BE2C (cell line): ENCODE data around the gene TERT.

Source experiments
- DNase-seq: peaks from one replicate; pipeline ENCODE4 v3.0.0-alpha.2; 2020
- H3K27me3 ChIP-seq: fragments of 250-450 bp; sonication (Bioruptor Pico); 2 replicates; pipeline ENCODE4 v1.5.1; 2020; ENCODE audit warnings: mild to moderate bottlenecking
- H3K36me3 ChIP-seq: fragments of 250-450 bp; sonication (Bioruptor Pico); 2 replicates; pipeline ENCODE4 v1.5.1; 2020; ENCODE audit warnings: mild to moderate bottlenecking
- H3K4me1 ChIP-seq: fragments of 250-450 bp; sonication (Bioruptor Pico); 2 replicates; pipeline ENCODE4 v1.5.1; 2020
- H3K4me3 ChIP-seq: 2 replicates; pipeline ENCODE4 v1.5.1; 2011; ENCODE audit warnings: low read depth, low read length
- H3K9me3 ChIP-seq: fragments of 250-450 bp; sonication (Bioruptor Pico); 2 replicates; pipeline ENCODE4 v1.5.1; 2020
- CTCF ChIP-seq: IDR thresholded peaks from 2 replicates; pipeline ENCODE4 v1.5.1; 2012; ENCODE audit warnings: mild to moderate bottlenecking, low read depth, low read length

Gene TERT

GRCh38 chr5:1216211-1216917, 78.5 kb downstream of the TERT start:
- DNase-seq: no peak
- no peaks in the 10 kb centered on the region for H3K27me3 ChIP-seq
- H3K4me3 ChIP-seq: no peak overlapping the region
- no peaks in the 10 kb centered on the region for H3K4me1 ChIP-seq
- H3K36me3 ChIP-seq: no peaks in the 10 kb centered on the region
- H3K9me3 ChIP-seq: no peaks in the 10 kb centered on the region
- no peak for TF ChIP-seq CTCF

GRCh38 chr5:1215320-1216096, 79.4 kb downstream of the TERT start:
- no peak for TF ChIP-seq CTCF
- no peak for DNase-seq
- H3K36me3 ChIP-seq: no peaks in the 10 kb centered on the region

DNA sequence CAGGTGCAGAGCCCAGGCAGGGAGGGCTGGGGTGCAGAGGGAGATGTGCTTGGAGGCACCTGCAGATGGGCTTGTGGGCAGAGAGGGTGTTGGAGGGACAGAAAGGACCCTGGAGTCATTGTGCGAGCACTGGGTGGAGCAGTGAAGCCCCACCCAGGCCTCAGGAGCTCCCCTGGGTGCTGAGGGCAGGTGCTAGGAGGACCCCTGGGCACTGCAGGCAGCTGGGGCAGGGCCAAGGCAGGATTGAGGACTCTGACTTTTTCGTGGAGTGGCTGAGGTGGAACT, 80.0 kb downstream of the TERT start:
- Histone ChIP-seq H3K9me3 (no peaks in the 10 kb centered on the region), H3K27me3 (no peaks in the 10 kb centered on the region), H3K4me3 (no peak overlapping the region), H3K4me1 (no peaks in the 10 kb centered on the region), H3K36me3 (no peaks in the 10 kb centered on the region)
- TF ChIP-seq CTCF: no peak
- DNase-seq: no peak

More at GRCh38 chr5:1215320-1216096, 79.4 kb downstream of the TERT start:
- no peaks in the 10 kb centered on the region for H3K27me3 ChIP-seq
- H3K4me1 ChIP-seq: no peaks in the 10 kb centered on the region
- no peaks in the 10 kb centered on the region for H3K9me3 ChIP-seq
- no peak overlapping the region for H3K4me3 ChIP-seq

GRCh38 chr5:1214163-1214935, 80.5 kb downstream of the TERT start:
- DNase-seq: no peak
- no peak for TF ChIP-seq CTCF
- Histone ChIP-seq H3K36me3 (no peaks in the 10 kb centered on the region), H3K27me3 (no peaks in the 10 kb centered on the region), H3K9me3 (no peaks in the 10 kb centered on the region), H3K4me1 (no peaks in the 10 kb centered on the region), H3K4me3 (no peak overlapping the region)

DNA sequence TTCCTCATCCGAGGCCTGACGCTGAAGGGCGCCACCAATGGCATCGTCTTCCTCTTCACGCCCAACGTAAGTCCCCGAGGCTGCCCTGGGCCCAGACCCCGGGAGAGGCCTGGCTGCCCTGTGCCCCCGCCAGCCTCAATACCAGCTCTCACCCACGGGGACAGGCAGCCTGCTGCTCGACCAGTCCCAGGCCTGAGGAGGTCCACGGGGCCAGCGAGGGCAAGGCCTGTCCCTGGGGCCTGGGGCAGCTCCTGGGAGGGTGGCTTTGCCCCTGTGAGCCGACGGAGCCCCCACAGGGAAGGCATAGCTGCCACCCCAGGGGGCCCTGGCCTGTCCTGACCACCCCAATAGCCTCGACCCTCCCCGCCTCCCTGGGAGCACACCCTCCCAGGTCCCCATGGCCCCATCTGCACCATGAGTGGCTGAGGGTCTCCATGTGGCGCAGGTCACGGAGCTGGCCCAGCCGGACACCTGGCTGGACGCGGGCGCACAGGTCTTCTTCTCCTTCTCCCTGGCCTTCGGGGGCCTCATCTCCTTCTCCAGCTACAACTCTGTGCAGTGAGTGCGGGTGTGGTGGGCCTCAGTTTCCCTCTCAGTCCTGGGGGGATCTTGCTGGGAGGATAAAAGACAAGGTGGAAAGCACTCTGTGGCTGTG, 81.2 kb downstream of the TERT start:
- no peak for TF ChIP-seq CTCF
- Histone ChIP-seq H3K4me1 (no peaks in the 10 kb centered on the region), H3K36me3 (no peaks in the 10 kb centered on the region), H3K4me3 (no peak overlapping the region), H3K9me3 (no peaks in the 10 kb centered on the region), H3K27me3 (no peaks in the 10 kb centered on the region)
- DNase-seq: no peak
